Retinal pigment epithelial cell (primary cell): ENCODE data around the gene ADAMTS16.

Experiments
- DNase-seq: peaks from one replicate; pipeline ENCODE4 v3.0.0-alpha.2; 2010; ENCODE audit warnings: low read depth
- H3K4me3 ChIP-seq: 2 replicates; pipeline ENCODE4 v1.5.1; 2011; ENCODE audit warnings: mild to moderate bottlenecking, low read length, control low read depth, moderate library complexity
- CTCF ChIP-seq: conservative IDR thresholded peaks from 2 replicates; pipeline ENCODE4 v1.5.1; 2011; ENCODE audit warnings: low read depth, low read length, control low read depth, inconsistent platforms

The ADAMTS16 gene

GRCh38 chr5:5276951-5277517 lies 136.9 kb downstream of the ADAMTS16 start:
- TF ChIP-seq CTCF, result no peak
- DNase-seq, result no peak

GRCh38 chr5:5278201-5278814 lies 138.2 kb downstream of the ADAMTS16 start:
- no peak overlapping the region for H3K4me3 ChIP-seq
- no peak for TF ChIP-seq CTCF
- DNase-seq, result no peak

More at GRCh38 chr5:5276951-5277517, 136.9 kb downstream of the ADAMTS16 start:
- no peak overlapping the region for H3K4me3 ChIP-seq

GRCh38 chr5:5278815-5279381 lies 138.8 kb downstream of the ADAMTS16 start:
- DNase-seq, result no peak
- no peak overlapping the region for H3K4me3 ChIP-seq
- TF ChIP-seq CTCF, result no peak

- H3K4me3 ChIP-seq, result no peak overlapping the region
- no peak for DNase-seq
- TF ChIP-seq CTCF, result no peak
Measured at GRCh38 chr5:5285906-5286305, 145.8 kb downstream of the ADAMTS16 start.

GRCh38 chr5:5287419-5287818 lies 147.3 kb downstream of the ADAMTS16 start:
- no peak overlapping the region for H3K4me3 ChIP-seq
- TF ChIP-seq CTCF, result no peak
- DNase-seq, result no peak

- no peak overlapping the region for H3K4me3 ChIP-seq
- no peak for TF ChIP-seq CTCF
- no peak for DNase-seq
Measured at GRCh38 chr5:5288201-5288600, 148.1 kb downstream of the ADAMTS16 start.

GRCh38 chr5:5289537-5289936 lies 149.4 kb downstream of the ADAMTS16 start:
- TF ChIP-seq CTCF, result no peak
- no peak for DNase-seq
- H3K4me3 ChIP-seq, result no peak overlapping the region
